ENCODE results near the gene UNC93B1. TPM values are rescaled to one million over a fixed set of nuclear protein-coding genes. Genes with fewer than 3 reads are reported as not detected.

UNC93B1 gene
- polyA plus RNA-seq, 1 donor: 6.0 TPM

DNA sequence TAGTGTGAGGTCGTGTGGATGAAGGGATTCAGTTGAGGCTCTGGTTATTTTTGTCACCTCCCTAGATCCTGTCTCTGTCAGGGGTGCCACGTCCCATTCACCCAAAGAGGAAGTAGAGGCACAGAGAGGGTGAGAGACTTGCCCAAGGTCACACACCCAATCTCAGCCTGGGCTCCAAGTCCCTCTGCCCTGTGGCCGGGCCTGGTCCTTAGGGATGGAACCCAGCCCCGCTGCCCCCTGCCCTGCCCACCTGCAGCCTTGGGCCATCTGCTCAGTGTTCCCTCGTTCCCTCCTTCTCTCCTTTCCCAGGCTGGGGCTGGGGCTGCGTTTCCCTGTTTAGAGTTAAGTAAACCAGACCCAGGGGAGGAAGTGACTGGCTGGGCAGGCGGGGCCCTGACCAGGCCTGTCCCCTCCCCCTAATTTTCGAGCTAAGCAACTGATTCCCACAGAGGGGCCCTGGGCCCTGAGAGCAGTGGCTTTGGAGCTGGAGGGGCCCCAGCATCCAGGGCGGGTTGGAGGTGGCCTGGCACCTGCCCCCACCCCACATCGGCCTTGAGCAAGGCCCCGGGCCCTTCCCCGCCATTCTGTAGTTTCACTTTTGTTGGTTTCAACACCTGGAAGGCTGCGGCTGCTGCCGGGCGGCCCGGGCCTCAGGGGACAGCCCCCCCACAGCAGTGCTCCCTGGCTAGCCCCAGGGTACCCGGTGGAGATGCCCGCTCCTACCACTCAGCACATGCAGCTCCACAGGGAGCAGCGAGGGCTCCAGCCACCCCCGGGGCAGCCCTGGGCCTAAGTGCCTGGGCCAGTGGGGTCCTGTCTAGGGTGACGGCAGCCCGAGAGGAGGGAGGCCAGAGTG, 36.4 kb upstream of the UNC93B1 start:
- DNase-seq (ENCODE audit: low read depth): no peak

DNA sequence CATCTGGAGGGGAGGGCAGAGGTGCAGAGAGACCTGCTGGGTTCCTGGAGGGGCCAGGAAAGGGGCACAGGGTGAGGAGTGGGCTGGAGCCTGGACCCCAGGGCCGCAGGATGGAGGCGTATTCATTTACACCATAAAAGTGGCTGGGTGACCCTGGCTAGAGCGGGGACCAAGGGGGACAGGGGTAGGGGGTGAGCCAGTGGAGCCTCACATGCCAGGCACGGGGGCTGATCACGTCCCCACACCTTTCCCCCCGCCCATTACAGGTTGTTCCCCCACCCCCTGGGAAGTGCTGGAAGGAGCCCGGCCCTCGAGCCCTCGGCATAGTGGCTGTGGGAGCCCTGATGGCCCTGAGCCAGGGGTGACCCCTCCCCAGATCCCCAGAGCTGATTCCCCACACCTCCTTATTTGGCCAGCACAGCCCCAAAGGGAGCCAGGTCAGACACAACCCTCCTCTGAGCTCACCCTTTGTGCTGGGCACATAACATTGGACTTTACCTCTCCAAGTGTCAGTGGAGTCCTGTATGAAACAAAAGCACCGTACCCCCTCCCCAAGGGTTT, 35.7 kb upstream of the UNC93B1 start:
- no peak for DNase-seq (ENCODE audit: low read depth)

DNA sequence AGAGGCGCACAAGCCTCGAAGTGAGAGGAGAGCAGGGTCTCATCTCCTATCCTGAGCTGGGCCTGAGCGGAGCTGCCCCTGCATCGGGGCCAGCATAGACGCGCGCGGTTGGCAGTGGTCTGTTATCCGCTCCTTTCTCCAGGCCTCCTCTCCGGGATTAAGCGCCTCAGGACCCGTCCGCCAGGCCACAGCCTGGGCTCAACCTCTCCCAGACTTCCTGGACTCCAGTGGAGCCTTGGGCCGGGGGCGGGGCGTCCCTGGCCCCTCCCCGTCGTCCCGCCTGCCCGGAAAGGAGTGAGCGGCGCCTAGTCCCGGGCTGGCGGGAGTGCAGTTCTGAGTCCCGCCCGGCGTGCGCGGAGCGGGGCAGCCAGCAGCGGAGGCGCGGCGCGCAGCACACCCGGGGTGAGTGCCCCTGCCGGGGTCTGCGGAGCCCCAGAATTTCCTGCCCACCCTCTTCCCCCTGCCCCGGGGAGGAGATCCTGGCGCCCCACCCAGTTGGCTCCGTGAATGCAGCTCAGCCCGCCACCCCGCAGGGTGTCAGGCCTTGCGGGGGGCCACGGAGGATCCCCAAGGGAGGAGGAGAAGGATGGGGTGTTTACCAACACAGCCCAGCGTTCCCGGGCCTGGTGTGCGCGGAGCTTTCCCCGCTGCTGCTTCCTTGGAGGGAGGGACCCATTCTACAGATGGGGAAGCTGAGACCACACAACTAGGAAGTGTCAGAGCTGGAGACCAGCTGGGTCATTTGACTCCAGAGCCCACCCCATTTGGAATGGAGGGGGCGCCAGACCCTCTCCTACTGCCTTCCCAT, 35.0 kb upstream of the UNC93B1 start, which contains the start of gene TCIRG1:
Gene TCIRG1, plus strand, starts transcription at position 308 of the 808 bp plus-strand sequence. CDS start 2,247 bp downstream, outside the sequence.
- DNase-seq (ENCODE audit: low read depth): peak; percentile 49

DNA sequence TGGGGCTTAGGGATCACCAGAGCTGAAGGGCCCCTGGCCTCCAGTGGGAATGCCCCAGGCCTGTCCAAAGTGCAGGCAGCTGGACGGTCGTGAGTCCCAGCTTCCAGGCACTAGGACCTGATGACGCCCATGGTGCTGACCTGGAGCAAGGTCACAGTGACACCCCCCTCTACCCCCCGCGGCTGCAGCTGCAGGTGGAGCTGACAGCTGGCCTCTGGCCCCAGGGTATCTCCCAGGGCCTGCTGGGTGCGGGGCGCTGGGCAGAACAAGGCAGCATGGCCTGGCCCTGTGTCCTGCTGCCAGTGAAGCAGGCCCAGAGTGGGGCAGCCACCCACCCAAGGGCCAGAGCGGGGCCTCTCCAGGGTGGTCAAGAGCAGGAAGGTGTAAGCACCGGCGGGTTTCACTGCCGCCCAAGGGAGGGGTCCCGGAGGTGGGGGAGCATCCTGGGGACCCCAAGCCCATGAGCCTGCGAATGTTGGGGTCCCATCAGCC, 34.4 kb upstream of the UNC93B1 start:
- DNase-seq (ENCODE audit: low read depth): no peak

DNA sequence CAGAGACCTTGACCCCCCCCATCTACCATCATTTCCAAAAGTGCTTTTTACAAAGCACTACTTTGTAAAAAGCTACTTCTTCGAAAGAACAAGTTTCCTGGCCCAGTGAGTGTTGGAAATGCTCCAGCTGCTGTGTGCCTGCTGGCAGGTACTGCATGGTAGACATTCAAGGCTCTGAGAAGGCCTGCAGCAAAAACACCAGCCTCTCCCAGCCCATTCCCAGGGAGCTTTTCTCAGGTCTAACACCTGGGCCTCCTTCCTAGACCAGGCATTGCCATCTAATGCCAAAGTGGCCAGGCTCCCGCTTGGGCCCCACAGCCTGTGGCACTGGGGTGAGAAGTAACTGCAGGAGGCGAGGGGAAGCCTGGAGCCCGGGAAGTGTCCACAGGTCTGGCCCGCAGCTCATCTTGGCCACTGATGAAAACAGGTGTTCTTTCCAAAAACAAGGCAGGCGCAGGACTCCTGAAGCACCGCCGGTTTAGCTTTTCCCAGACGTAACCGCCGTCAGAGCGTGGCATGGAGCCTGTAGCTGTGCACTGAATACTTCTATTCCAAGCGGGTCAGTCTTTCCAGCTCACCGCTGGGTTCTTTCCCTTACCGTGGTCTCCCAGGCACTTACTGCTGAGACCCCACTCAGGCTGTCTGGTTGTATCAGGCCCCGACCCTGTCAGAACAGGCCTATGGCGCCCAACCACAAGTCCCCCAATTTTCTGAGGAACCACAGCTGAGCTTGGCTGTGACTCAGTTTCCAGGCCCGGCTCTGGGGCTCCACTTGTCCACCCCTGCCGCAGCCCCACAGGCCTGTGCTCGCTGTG, 33.7 kb upstream of the UNC93B1 start:
- DNase-seq (ENCODE audit: low read depth): no peak

DNA sequence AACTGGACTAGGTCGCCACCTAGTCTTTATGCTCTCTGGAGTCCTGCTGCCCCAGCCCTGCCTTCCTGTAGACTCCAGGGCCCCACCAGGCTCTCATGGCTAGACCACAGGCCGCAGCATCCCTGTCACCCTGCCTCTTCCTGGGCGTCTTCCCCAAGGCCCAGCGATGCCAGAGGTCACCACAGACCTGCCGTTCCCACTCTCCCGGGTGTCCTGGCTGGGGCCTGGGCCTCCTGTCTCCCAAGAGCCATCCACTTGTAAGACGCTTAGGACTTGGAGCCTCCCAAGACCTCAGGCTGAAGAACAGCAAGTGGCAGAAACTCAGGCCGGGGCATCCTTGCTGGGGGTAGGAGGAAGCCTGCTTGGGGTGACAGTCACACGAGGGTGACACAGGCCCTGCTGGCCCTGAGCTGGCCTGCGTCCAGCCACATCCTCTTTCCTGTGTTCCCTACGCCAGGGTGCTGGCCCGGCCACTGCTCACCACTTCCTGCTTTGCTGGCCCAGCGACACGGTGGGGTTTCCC, 32.9 kb upstream of the UNC93B1 start:
- DNase-seq (ENCODE audit: low read depth): no peak

DNA sequence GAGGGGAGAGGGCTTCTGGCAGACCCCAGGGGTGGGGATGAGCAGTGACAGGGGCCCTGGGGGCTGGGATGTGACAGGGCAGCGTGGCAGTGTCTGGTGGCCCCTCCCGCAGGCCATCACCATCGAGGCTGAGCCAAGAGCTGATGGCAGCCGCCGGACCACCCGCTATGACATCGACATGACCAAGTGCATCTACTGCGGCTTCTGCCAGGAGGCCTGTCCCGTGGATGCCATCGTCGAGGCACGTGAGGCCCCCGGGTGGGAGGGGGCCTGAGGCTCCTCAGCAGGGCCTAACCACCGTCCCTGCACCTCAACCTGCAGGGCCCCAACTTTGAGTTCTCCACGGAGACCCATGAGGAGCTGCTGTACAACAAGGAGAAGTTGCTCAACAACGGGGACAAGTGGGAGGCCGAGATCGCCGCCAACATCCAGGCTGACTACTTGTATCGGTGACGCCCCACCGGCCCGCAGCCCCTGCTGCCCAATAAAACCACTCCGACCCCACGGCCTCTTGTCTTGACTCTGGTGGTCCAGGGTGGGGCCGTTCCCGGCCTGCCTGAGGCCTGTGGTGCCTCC, 32.3 kb upstream of the UNC93B1 start:
- DNase-seq (ENCODE audit: low read depth): no peak

DNA sequence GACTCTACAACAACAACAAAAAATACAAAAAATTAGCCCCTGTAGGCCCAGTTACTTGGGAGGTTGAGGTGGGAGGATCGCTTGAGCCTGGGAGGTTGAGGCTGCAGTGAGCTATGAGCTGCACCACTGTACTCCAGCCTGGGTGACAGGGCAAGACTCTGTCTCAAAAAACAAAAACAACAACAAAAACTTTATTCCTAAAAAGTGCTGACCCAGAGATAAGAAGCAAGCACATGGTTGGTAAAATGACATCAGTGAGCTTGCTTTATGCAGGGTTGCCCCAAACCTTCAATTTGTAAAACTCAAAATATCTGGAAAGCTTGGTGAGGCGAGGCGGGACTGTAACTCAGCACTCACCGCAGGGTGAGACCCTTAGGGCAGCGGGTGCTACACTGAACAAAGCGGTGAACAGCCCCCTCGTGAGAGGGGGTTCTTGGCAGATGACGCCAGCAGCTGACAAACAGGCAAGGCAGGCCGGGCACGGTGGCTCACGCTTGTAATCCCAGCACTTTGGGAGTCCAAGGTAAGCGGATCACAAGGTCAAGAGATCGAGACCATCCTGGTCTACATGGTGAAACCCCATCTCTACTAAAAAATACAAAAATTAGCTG, 31.5 kb upstream of the UNC93B1 start:
- DNase-seq (ENCODE audit: low read depth): no peak

DNA sequence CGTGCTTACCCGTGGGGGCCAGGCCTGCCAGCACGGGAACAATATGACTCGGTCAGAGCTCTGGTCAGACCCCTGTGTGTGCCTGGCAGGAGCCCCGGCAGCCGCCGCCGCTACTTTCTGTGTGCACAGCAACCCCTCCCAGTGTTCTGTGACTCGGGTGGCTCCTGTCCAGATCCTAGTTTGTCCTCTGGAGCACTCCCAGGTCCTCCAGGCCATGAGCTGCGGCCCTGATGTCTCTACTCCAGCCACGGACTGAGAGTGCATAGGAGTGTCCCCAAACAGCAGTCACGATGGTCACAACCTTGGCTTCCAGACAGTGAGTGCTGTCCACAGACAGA, 29.8 kb upstream of the UNC93B1 start:
- no peak for DNase-seq (ENCODE audit: low read depth)

DNA sequence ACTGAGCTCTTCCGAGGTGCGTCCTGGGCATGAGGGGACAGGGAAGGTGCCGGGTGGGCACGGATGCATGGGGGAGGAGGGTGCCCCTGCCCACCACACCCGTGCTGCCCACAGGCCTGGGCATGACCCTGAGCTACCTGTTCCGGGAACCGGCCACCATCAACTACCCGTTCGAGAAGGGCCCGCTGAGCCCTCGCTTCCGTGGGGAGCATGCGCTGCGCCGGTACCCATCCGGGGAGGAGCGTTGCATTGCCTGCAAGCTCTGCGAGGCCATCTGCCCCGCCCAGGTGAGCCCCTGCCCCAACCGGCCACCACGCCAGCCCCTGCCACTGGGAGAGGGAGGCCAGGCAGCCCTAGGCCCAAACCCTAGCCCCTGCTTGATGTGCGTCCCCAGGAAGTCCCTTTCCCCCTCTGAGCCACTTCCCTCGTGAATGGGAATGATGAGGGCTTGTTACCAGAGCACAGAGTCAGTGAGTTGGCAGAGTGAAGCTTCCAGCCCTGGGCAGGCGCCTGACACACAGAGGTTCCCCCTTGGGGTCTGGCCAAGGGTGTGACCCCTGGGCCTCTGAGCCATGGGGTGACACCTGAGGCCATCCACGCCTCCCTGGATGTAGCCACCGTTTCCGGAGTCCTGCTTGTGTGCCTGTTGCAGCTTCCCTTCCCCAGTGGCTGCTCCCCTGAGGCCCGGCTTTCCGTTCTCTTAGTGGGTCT, 29.3 kb upstream of the UNC93B1 start:
- DNase-seq (ENCODE audit: low read depth): no peak

DNA sequence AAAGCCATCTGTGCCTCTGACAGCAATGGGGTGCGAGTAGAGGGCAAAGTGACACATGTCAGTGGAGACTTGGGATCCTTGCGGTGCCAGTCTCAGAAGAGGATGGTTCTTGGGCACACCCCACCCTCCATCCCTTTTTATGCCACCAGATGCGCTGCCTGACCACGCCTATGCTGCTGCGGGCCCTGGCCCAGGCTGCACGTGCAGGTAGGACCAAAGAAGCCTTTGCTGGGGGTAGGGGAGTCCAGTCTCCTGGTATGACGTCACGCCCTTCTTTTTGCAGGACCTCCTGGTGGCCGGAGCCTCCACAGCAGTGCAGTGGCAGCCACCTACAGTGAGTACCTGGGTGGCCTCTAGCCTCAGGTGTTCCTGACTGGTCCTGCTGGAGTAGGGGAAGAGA, 28.1 kb upstream of the UNC93B1 start:
- no peak for DNase-seq (ENCODE audit: low read depth)

DNA sequence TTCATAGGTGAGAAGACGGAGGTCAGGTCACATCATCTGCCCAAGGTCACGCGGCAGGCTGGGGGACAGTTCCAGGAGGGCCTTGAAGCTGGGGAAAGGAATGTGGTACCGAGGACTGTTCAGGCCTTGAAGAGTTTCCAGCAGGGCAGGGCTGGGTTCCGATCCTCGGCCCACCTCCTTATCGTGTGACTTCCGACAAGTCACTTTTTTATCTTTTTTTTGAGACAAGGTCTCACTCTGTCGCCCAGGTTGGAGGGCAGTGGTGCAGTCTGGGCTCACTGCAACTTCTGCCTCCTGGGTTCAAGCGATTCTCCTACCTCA, 27.2 kb upstream of the UNC93B1 start:
- no peak for DNase-seq (ENCODE audit: low read depth)

DNA sequence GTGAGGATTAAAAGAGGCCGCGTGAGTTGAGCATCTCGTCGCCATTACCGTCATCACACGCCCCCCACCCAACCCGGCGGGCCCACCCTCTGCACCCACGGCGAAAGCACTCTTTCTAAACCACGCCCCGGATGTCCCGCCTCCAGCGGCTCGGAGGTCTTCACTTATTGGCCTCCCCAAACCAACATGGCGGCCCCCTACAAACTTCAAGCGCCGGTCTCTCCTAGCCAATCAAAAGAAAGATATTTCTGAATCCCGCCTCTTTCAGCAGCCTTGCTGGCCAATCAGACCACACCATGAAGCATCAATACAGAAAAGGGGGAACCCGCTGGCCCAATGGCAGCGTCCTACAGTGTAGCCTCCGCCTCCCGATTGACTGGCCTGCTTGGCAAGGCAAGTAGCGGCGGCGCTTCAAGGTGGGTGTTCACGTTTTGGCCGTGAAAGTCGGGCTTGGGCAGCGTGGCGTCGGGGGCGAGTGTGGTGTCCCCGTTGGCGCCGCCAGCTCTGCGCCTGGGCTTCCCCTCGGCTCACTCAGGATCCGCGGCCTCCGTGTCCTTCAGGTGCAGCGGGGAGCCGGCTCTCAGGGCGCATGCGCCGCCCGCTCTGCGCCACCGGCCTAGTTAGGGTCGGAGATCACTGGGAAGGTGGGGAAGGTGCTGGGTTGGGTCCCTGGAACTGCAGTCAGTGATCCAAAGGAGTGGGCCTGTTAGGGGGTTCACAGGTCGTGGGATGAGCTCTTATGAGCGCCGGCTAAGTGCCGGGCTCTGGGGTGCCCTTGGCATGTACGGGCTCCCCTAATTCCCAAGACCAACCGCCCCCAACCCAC, 26.6 kb upstream of the UNC93B1 start, which contains the start of gene NDUFS8:
Gene NDUFS8, plus strand, starts transcription at position 364 of the 826 bp plus-strand sequence. CDS start 1,471 bp downstream, outside the sequence.
- DNase-seq (ENCODE audit: low read depth): peak; percentile 97

DNA sequence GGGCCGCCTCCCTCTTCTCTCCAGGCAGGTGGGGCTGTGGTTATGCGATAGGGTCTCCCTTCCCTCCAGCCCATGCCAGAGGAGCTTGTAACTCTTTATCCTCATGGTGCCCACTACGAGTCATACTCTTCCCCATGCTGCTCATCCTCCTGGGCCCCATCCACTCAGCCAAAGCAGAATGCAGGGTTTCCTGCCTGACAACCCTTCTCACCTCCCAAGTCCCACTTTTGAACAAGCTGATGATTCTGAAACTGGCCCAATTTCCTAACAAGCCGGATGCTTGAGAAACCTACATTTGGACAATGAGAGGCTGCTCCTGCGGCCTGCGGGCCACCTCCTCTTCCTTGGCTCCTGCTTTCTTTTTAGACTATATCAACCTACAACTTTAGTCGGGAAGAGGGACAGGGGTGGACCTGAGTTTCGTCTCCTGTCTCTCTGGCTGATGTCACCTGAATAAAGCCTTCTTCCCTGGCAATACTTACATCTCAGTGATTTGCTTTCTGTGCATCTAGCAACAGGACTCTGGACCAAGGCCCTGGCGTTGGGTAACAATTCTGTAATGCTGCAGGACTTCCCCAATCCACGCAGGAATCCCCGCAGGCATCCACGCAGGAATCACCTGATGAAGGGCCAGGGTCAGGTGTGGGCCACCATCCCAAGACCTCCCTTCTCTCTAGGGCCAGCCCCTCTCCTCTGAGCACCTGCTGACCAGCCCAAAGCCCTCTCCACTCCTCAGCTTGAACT, 25.1 kb upstream of the UNC93B1 start:
- no peak for DNase-seq (ENCODE audit: low read depth)

DNA sequence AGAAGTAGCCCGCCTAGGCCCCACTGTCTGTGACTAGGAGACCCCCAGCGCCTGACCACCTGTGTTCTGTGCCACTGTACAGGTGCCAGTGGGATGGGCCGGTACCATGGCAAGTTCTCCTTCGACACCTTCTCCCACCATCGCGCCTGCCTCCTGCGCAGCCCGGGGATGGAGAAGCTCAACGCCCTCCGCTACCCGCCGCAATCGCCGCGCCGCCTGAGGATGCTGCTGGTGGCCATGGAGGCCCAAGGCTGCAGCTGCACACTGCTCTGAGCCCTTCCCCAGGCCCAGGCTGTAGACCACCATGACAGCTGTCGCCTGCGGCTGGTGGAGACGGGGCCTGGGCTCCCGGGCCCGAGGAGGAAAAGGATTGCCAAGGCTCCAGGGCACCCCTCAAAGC, 23.8 kb upstream of the UNC93B1 start:
- no peak for DNase-seq (ENCODE audit: low read depth)

DNA sequence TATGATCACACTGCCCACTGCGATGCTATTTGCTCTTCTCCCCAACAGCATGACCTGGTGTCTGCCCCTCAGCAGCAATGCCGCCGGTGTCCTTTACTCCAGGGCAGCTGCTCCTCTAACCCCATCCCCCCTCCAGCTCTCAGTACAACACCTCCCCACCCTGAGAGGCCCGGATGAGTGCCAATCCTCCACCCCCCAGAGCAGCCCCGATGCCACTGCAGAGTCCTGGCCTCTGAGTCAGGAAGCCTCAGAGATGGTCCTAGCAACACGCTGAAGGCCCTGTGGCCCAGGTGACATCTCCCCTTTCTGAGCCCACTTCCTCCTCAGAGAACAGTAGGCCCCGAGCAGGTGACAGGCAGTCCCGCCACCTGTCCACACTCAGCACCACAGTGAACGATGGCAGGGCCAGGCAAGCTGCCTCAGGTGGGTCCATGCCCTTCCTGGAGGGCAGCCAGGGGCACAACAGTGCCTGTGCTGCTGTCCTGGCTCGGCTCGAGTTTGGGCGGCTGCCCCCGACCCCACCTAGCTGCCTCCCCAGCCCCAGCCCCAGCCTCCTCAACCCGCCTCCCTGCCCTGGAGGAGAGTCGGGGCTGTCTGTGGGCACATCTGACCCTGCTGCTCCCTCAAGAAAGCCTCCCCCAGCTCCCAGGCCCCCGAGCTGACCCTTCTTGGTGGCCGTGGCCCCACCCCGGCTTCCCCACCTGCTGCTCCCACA, 22.7 kb upstream of the UNC93B1 start:
- DNase-seq (ENCODE audit: low read depth): no peak

DNA sequence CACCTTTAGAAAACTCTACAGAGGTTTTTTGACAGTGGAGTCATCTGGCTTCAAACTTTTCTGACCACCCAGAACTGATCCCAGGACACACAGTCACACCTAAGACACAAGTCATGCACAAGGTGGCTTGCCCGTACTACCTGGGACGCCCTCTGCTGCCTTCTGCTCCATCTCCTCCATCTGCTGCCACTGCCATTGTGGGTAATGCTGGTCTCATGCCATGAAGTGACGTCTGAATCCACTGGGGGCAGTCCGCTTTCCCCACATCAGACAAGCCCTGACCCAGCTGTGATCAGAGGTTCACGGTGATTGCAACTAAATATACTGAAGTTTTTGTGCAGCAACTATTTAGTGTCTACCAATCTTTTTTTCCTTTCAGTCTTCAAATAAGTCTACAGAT, 21.1 kb upstream of the UNC93B1 start:
- DNase-seq (ENCODE audit: low read depth): no peak

DNA sequence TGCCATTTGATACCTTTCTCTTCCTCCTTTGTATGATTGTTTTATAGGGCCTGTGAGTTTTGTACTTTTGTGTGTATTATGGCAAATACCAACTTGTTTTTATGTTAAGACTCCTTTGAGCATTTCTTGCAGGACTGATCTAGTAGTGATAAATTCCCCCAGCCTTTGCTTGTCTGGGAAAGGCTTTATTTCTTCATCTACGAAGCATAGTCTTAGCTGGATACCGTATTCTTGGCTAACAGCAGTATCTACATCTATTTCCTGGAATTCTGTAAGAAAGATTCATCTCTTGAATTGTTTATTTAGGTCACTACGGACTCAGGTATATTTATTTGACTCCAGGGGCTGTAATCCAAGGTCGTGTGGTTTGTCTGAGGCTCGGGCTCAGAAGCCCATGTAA, 20.6 kb upstream of the UNC93B1 start:
- no peak for DNase-seq (ENCODE audit: low read depth)
